ENCODE data around the gene PLXNA4.

The PLXNA4 gene

DNA sequence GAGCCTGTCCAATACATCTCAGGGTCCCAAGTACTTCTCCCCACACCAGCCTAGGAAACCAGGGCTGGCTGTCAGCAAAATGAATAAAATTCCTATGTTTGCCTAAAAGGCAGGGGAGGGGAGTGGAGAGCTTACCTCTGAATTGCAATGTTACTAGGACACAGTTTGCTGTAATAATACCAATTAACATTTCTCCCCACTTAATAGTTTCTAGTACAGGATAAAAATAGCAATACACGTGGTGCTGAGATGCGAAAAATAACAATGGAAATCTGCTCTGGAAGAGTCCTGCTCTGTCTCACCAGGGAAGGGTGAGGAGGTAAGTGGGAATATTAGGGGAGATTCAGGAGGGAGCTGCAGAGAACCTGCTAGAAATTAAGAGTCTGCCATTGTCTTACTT lies 112.3 kb downstream of the PLXNA4 start:
- Histone ChIP-seq H3K27me3 (ENCODE audit: control insufficient read depth in 1 of 2, insufficient read depth in 2 of 2, low read length in 2 of 2) (no peaks in the 10 kb centered on the region), H3K4me3 (ENCODE audit: low read depth in 1 of 2, low read length in 2 of 2) (no peak overlapping the region), H3K9ac (ENCODE audit: low read length) (no peak overlapping the region), H3K4me1 (ENCODE audit: insufficient read depth, low read length) (peaks cover 14% of the 10 kb centered on the region), H3K9me3 (ENCODE audit: low read length) (no peaks in the 10 kb centered on the region), H3K36me3 (ENCODE audit: insufficient read depth, low read length) (no peaks in the 10 kb centered on the region), H3K27ac (ENCODE audit: low read depth, low read length) (no peak overlapping the region)

DNA sequence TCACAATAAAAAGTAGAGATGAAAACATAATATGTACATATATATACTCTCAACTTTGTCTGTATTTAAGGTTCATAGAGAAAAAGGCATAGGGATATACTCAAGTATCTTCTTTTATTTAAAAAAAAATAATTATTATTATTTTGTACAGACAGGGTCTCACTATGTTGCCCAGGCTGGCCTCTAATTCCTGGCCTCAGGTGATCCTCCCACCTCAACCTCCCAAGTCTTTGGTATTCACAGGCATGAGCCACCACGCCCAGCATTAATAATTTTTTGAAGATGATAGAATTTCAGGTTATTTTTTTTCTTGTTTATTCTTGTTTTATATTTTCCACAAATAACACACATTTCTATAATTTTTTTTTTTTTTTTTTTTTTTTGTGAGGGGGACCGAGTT lies 113.8 kb downstream of the PLXNA4 start:
- H3K27me3 ChIP-seq (ENCODE audit: control insufficient read depth in 1 of 2, insufficient read depth in 2 of 2, low read length in 2 of 2) = no peaks in the 10 kb centered on the region
- H3K9ac ChIP-seq (ENCODE audit: low read length) = no peak overlapping the region
- H3K4me3 ChIP-seq (ENCODE audit: low read depth in 1 of 2, low read length in 2 of 2) = no peak overlapping the region
- H3K36me3 ChIP-seq (ENCODE audit: insufficient read depth, low read length) = no peaks in the 10 kb centered on the region
- no peak overlapping the region for H3K27ac ChIP-seq (ENCODE audit: low read depth, low read length)
- H3K9me3 ChIP-seq (ENCODE audit: low read length) = no peaks in the 10 kb centered on the region
- peaks cover 14% of the 10 kb centered on the region for H3K4me1 ChIP-seq (ENCODE audit: insufficient read depth, low read length)

DNA sequence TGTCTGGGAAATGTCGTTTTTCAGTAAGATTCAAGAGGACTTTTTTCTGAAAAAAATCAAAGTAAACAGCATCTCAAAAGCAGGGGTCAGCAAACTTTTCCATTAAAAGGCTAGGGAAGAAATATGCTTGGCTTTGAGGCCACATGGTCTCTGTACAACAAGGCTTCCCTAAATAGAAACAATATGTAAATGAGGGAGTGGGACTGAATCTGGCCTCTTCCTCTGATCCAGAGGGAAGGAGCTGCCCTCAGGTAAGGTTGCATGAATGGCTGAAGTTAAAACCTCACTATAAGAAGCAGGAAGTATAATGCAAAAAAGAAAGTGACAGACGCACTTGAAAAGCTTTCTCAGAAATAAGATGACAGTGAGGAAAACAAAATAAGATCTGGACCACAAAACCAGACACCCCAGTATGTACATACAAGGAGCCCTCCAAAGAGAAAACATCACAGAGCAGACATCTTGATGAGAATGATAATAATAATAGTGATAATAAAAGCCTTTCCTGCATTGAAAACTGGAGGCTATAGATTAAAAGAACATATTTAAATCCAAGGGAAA lies 115.2 kb downstream of the PLXNA4 start:
- Histone ChIP-seq H3K36me3 (ENCODE audit: insufficient read depth, low read length) (no peaks in the 10 kb centered on the region), H3K4me3 (ENCODE audit: low read depth in 1 of 2, low read length in 2 of 2) (no peak overlapping the region), H3K9me3 (ENCODE audit: low read length) (no peaks in the 10 kb centered on the region), H3K27me3 (ENCODE audit: control insufficient read depth in 1 of 2, insufficient read depth in 2 of 2, low read length in 2 of 2) (no peaks in the 10 kb centered on the region), H3K9ac (ENCODE audit: low read length) (no peak overlapping the region), H3K4me1 (ENCODE audit: insufficient read depth, low read length) (peaks cover 14% of the 10 kb centered on the region), H3K27ac (ENCODE audit: low read depth, low read length) (no peak overlapping the region)

DNA sequence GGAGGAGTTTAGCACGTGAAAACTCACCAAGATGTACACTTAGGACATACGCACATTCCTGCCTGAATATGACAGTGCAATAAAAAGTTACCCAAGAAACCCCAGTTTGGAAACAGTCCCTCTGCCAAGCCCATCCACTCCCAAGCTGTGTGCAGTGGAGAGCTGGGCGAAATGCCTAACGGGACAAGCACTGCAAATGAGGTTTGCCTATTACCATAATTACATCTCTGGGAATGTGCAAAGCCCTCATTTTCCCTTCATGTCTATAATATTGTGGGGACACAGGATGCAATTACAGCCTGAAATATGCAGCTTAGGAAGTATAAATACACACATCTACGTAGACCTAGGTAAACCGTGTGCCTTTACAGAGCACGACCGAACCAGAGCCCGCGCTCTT lies 117.5 kb downstream of the PLXNA4 start:
- Histone ChIP-seq H3K9me3 (ENCODE audit: low read length) (no peaks in the 10 kb centered on the region), H3K9ac (ENCODE audit: low read length) (no peak overlapping the region)

DNA sequence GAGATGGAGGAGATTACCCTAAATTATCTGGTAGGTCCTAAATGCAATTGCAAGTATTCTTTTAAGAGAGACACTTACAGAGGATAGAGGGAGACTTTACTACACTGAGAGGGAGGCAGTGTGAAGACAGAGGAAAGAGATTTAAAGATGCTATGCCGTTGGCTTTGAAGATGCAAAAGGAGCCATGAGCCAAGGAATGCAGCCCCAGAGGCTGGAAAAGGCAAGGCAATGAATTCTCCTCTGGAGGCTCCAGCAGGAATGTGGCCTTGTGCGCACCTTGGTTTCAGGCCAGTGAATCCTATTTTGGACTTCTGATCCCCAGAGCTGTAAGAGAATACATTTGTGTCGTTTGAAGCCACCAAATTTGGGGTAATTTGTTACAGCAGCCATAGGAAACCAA lies 118.6 kb downstream of the PLXNA4 start:
- H3K9ac ChIP-seq (ENCODE audit: low read length) = no peak overlapping the region
- no peaks in the 10 kb centered on the region for H3K36me3 ChIP-seq (ENCODE audit: insufficient read depth, low read length)
- H3K27ac ChIP-seq (ENCODE audit: low read depth, low read length) = no peak overlapping the region
- no peaks in the 10 kb centered on the region for H3K9me3 ChIP-seq (ENCODE audit: low read length)
- H3K4me3 ChIP-seq (ENCODE audit: low read depth in 1 of 2, low read length in 2 of 2) = no peak overlapping the region
- no peaks in the 10 kb centered on the region for H3K4me1 ChIP-seq (ENCODE audit: insufficient read depth, low read length)
- no peaks in the 10 kb centered on the region for H3K27me3 ChIP-seq (ENCODE audit: control insufficient read depth in 1 of 2, insufficient read depth in 2 of 2, low read length in 2 of 2)

More for the DNA sequence above, 117.5 kb downstream of the PLXNA4 start:
- Histone ChIP-seq H3K27ac (ENCODE audit: low read depth, low read length) (no peak overlapping the region), H3K4me3 (ENCODE audit: low read depth in 1 of 2, low read length in 2 of 2) (no peak overlapping the region), H3K4me1 (ENCODE audit: insufficient read depth, low read length) (peaks cover 6% of the 10 kb centered on the region), H3K36me3 (ENCODE audit: insufficient read depth, low read length) (no peaks in the 10 kb centered on the region), H3K27me3 (ENCODE audit: control insufficient read depth in 1 of 2, insufficient read depth in 2 of 2, low read length in 2 of 2) (no peaks in the 10 kb centered on the region)

DNA sequence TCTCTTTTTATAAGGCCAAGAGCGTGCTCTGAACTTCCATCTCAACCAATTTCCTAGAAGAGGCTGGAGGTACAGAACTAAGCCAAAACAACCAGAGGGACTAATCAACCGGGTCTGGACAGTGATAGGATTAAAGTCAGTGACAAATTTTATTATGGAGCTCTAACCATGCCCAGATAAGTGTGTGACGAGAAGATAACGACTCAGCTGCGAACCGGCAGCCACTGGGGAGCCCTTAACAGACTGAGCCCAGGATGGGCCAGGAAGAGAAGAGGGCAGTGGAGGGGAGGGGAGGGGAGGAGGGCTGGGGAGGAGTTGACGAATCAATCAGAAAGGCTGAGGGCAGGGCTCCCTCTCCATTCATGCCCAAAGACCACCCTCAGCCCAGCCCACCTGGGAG lies 119.9 kb downstream of the PLXNA4 start:
- no peaks in the 10 kb centered on the region for H3K36me3 ChIP-seq (ENCODE audit: insufficient read depth, low read length)
- no peaks in the 10 kb centered on the region for H3K4me1 ChIP-seq (ENCODE audit: insufficient read depth, low read length)
- H3K27ac ChIP-seq (ENCODE audit: low read depth, low read length) = no peak overlapping the region
- no peak overlapping the region for H3K9ac ChIP-seq (ENCODE audit: low read length)
- H3K9me3 ChIP-seq (ENCODE audit: low read length) = no peaks in the 10 kb centered on the region
- no peak overlapping the region for H3K4me3 ChIP-seq (ENCODE audit: low read depth in 1 of 2, low read length in 2 of 2)
- H3K27me3 ChIP-seq (ENCODE audit: control insufficient read depth in 1 of 2, insufficient read depth in 2 of 2, low read length in 2 of 2) = no peaks in the 10 kb centered on the region

DNA sequence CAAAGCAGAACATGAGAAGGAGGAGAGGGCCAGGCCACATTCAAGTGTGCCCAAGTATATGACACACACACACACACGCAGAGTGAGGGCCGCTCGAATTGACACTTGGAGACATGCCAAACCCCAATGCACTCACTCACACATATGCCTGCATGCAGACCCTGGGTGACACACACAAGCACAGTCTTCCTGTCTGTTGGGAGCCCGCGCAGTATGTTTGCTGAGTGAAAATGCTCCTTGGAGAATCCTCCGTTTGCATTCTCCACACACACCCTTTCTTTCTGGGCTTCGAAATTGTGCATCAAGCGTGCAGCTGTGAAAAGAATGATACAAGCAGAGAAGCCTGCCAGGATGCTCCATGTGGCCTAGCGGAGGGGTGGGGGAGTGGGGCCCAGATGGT lies 120.9 kb downstream of the PLXNA4 start:
- H3K9me3 ChIP-seq (ENCODE audit: low read length) = no peaks in the 10 kb centered on the region
- no peak overlapping the region for H3K27ac ChIP-seq (ENCODE audit: low read depth, low read length)
- no peaks in the 10 kb centered on the region for H3K27me3 ChIP-seq (ENCODE audit: control insufficient read depth in 1 of 2, insufficient read depth in 2 of 2, low read length in 2 of 2)
- no peaks in the 10 kb centered on the region for H3K4me1 ChIP-seq (ENCODE audit: insufficient read depth, low read length)
- no peak overlapping the region for H3K9ac ChIP-seq (ENCODE audit: low read length)
- no peak overlapping the region for H3K4me3 ChIP-seq (ENCODE audit: low read depth in 1 of 2, low read length in 2 of 2)
- no peaks in the 10 kb centered on the region for H3K36me3 ChIP-seq (ENCODE audit: insufficient read depth, low read length)

DNA sequence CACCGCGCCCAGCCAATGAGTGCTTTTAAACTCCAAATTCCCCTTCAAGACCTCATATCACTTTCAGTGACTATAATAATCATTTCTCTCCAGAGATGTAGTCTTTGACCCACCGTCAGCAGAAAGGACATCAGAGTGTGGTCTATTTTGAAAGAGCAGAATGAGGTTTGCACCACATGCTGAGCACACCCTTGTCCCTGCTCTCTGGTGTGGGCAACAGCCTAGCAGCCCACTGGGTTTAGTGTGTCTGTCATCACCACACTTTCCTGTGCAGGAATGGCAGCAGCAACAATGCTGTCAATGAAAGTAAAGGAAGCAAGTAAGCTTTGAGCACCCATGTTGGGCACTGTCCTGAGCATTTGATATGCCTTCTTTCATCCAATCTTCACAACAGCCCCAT lies 122.4 kb downstream of the PLXNA4 start:
- Histone ChIP-seq H3K27me3 (ENCODE audit: control insufficient read depth in 1 of 2, insufficient read depth in 2 of 2, low read length in 2 of 2) (no peaks in the 10 kb centered on the region), H3K9ac (ENCODE audit: low read length) (no peak overlapping the region), H3K36me3 (ENCODE audit: insufficient read depth, low read length) (no peaks in the 10 kb centered on the region), H3K9me3 (ENCODE audit: low read length) (no peaks in the 10 kb centered on the region), H3K27ac (ENCODE audit: low read depth, low read length) (no peak overlapping the region), H3K4me1 (ENCODE audit: insufficient read depth, low read length) (no peaks in the 10 kb centered on the region), H3K4me3 (ENCODE audit: low read depth in 1 of 2, low read length in 2 of 2) (no peak overlapping the region)

DNA sequence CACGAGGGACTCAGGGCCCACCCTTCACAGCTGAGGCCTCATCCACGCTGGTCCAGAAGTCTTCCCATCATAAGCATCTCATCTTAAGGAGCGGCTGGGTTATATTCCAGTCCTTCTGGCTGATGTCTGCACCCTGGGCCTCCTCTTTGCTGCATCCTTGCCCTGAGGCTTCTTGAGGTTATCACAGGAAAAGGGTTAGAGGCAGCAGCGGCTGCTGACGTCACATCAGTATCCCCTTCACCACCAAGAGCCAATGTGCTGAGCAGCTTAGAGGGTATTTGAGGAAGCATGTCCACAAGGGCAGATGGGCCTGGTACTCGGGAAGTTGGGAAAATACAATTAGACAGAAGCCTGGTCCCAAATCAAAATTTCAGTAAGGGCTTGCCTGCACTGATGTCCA lies 125.1 kb downstream of the PLXNA4 start:
- H3K27me3 ChIP-seq (ENCODE audit: control insufficient read depth in 1 of 2, insufficient read depth in 2 of 2, low read length in 2 of 2) = no peaks in the 10 kb centered on the region
- no peaks in the 10 kb centered on the region for H3K9me3 ChIP-seq (ENCODE audit: low read length)
- no peak overlapping the region for H3K4me3 ChIP-seq (ENCODE audit: low read depth in 1 of 2, low read length in 2 of 2)
- H3K9ac ChIP-seq (ENCODE audit: low read length) = no peak overlapping the region
- no peaks in the 10 kb centered on the region for H3K36me3 ChIP-seq (ENCODE audit: insufficient read depth, low read length)
- H3K27ac ChIP-seq (ENCODE audit: low read depth, low read length) = no peak overlapping the region
- H3K4me1 ChIP-seq (ENCODE audit: insufficient read depth, low read length) = no peaks in the 10 kb centered on the region

DNA sequence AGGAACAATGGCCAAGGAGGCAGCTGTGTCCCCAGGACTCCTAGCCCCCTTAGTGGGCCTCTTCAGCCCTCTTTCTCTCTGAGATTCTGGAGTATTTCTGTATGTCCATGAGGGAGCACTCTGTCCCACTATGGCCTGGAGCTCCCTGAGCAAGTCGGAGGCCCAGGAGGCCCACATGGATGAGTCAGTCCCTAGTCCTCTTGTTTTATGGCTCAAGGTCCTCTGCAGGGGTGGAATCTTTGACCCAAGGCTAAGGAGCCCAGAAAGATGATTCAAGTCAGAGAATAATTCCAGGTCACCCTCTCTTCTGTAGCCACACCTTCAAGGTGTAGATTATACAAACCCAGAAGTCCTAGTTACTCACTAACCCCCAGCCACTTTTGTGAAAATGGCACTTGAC lies 125.6 kb downstream of the PLXNA4 start:
- Histone ChIP-seq H3K36me3 (ENCODE audit: insufficient read depth, low read length) (no peaks in the 10 kb centered on the region), H3K9ac (ENCODE audit: low read length) (no peak overlapping the region), H3K9me3 (ENCODE audit: low read length) (no peaks in the 10 kb centered on the region), H3K27ac (ENCODE audit: low read depth, low read length) (no peak overlapping the region), H3K4me1 (ENCODE audit: insufficient read depth, low read length) (no peaks in the 10 kb centered on the region), H3K27me3 (ENCODE audit: control insufficient read depth in 1 of 2, insufficient read depth in 2 of 2, low read length in 2 of 2) (no peaks in the 10 kb centered on the region), H3K4me3 (ENCODE audit: low read depth in 1 of 2, low read length in 2 of 2) (no peak overlapping the region)

DNA sequence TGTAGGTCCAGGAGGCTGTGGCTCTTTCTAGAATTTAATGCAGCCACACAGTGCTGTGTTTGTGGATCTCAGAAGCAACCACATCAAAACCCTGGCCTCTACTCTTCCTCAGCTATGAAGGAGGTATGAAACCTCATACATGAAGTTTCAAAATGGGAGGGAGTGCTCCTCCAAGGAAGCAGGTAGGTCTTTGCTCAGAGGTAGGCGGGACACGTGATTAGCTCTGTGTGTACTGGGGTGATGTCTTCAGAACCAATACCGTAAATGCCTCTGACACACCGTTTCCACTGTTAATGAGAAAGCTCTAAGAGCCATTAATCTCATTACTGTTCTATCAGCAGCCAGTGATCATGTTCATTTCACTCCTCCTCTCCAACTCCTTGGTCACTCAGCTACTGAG lies 126.1 kb downstream of the PLXNA4 start:
- Histone ChIP-seq H3K36me3 (ENCODE audit: insufficient read depth, low read length) (no peaks in the 10 kb centered on the region), H3K9ac (ENCODE audit: low read length) (no peak overlapping the region), H3K4me3 (ENCODE audit: low read depth in 1 of 2, low read length in 2 of 2) (no peak overlapping the region), H3K27ac (ENCODE audit: low read depth, low read length) (no peak overlapping the region), H3K9me3 (ENCODE audit: low read length) (no peaks in the 10 kb centered on the region), H3K27me3 (ENCODE audit: control insufficient read depth in 1 of 2, insufficient read depth in 2 of 2, low read length in 2 of 2) (no peaks in the 10 kb centered on the region), H3K4me1 (ENCODE audit: insufficient read depth, low read length) (no peaks in the 10 kb centered on the region)

DNA sequence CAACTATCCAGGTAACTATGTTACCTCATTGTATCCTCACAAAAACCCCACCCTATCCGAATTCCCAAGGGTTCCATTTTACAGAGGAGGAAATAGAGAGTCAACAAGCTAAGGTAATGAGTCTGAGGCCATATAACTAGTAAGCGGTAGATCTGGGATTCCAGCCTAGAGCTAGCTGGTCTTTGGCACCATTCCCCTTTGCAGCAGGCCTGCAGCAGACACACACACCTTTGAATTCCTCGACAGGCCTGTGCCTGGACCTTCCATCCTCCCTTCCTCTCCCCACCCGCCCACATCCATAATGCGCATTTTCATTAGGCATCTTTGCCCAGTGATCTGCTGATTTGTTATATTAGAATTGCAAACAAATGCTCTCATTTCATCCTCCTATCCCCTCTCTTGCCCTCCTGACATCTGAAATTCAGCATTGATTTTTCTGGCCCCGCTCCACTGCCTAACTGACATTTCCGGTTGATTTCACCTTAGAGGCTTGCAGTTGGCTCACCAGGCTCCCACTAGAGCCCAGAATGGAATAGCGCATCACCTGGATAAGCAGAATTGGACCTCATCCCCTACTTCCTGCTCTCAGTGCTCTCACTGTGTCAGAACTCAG lies 129.5 kb downstream of the PLXNA4 start:
- H3K4me1 ChIP-seq (ENCODE audit: insufficient read depth, low read length) = no peaks in the 10 kb centered on the region

More for the DNA sequence above, 129.5 kb downstream of the PLXNA4 start:
- Histone ChIP-seq H3K4me3 (ENCODE audit: low read depth in 1 of 2, low read length in 2 of 2) (no peak overlapping the region), H3K27me3 (ENCODE audit: control insufficient read depth in 1 of 2, insufficient read depth in 2 of 2, low read length in 2 of 2) (no peaks in the 10 kb centered on the region), H3K9me3 (ENCODE audit: low read length) (no peaks in the 10 kb centered on the region), H3K9ac (ENCODE audit: low read length) (no peak overlapping the region), H3K36me3 (ENCODE audit: insufficient read depth, low read length) (no peaks in the 10 kb centered on the region), H3K27ac (ENCODE audit: low read depth, low read length) (no peak overlapping the region)

All from muscle layer of colon (tissue), 2 donors.